GM23338 (cell line): Measurements from ENCODE around the gene CYP11A1. TPM values are rescaled to one million over a fixed set of nuclear protein-coding genes. Genes with fewer than 3 reads are reported as not detected.

Experiments used
- ATAC-seq: fragments of 200-7000 bp; cut with Tn5 transposase; 3 replicates; pipeline ENCODE4 v1.9.1; 2020
- DNase-seq: peaks from one replicate; pipeline ENCODE4 v3.0.0-alpha.2; 2015; ENCODE audit warnings: low spot score
- H2AFZ ChIP-seq: fragments of 200-600 bp; sonication (generic); 2 replicates; pipeline ENCODE4 v1.8.0; 2016; ENCODE audit warnings: antibody characterized with exemption, mild to moderate bottlenecking, moderate library complexity
- H3F3A ChIP-seq: fragments of 200-600 bp; sonication (generic); replicated peaks from 2 replicates; pipeline ENCODE4 v1.8.0; 2017; ENCODE audit warnings: antibody characterized with exemption, mixed run types, low read depth
- H3K27ac ChIP-seq: fragments of 200-600 bp; sonication (generic); 2 replicates; pipeline ENCODE4 v1.6.1; 2016; ENCODE audit warnings: low read depth
- H3K27me3 ChIP-seq: fragments of 200-600 bp; sonication (generic); 2 replicates; pipeline ENCODE4 v1.8.0; 2016; ENCODE audit warnings: mild to moderate bottlenecking, mixed run types, moderate library complexity; ENCODE audit not compliant: insufficient read depth
- H3K36me3 ChIP-seq: fragments of 200-600 bp; sonication (generic); 2 replicates; pipeline ENCODE4 v1.8.0; 2016; ENCODE audit warnings: mild to moderate bottlenecking; ENCODE audit not compliant: insufficient read depth
- H3K4me1 ChIP-seq: fragments of 200-600 bp; sonication (generic); 2 replicates; pipeline ENCODE4 v1.8.0; 2016; ENCODE audit warnings: mild to moderate bottlenecking, moderate library complexity; ENCODE audit not compliant: insufficient read depth
- H3K4me2 ChIP-seq: fragments of 200-600 bp; sonication (generic); 2 replicates; pipeline ENCODE4 v1.7.1; 2017; ENCODE audit warnings: mixed run types
- H3K4me3 ChIP-seq: fragments of 200-600 bp; sonication (generic); 2 replicates; pipeline ENCODE4 v1.6.1; 2016; ENCODE audit warnings: mixed run types
- H3K79me2 ChIP-seq: fragments of 200-600 bp; sonication (generic); replicated peaks from 2 replicates; pipeline ENCODE4 v1.8.0; 2017; ENCODE audit warnings: mild to moderate bottlenecking; ENCODE audit not compliant: insufficient read depth
- H3K9me2 ChIP-seq: fragments of 200-600 bp; sonication (generic); 2 replicates; pipeline ENCODE4 v1.8.0; 2017; ENCODE audit not compliant: insufficient read depth
- H4K20me1 ChIP-seq: fragments of 200-600 bp; sonication (generic); replicated peaks from 2 replicates; pipeline ENCODE4 v1.8.0; 2017; ENCODE audit warnings: mild to moderate bottlenecking; ENCODE audit not compliant: insufficient read depth
- H3K27ac Mint-ChIP-seq: 2 replicates; pipeline ENCODE4 v1.8.0; 2020; ENCODE audit warnings: inconsistent platforms, mild to moderate bottlenecking, moderate library complexity, mixed read lengths
- H3K27me3 Mint-ChIP-seq: 3 replicates; pipeline ENCODE4 v1.8.0; 2022; ENCODE audit warnings: low read depth, mild to moderate bottlenecking, moderate library complexity, mixed read lengths, inconsistent platforms; ENCODE audit not compliant: insufficient read depth, poor library complexity
- H3K36me3 Mint-ChIP-seq: 3 replicates; pipeline ENCODE4 v1.8.0; 2021; ENCODE audit warnings: low read depth, mild to moderate bottlenecking, inconsistent platforms, moderate library complexity, mixed read lengths
- H3K4me1 Mint-ChIP-seq: 3 replicates; pipeline ENCODE4 v1.8.0; 2020; ENCODE audit warnings: mild to moderate bottlenecking, inconsistent platforms, mixed read lengths
- H3K4me3 Mint-ChIP-seq: 3 replicates; pipeline ENCODE4 v1.8.0; 2021; ENCODE audit warnings: moderate library complexity, mild to moderate bottlenecking, inconsistent platforms, mixed read lengths
- H3K9me3 Mint-ChIP-seq: 3 replicates; pipeline ENCODE4 v1.8.0; 2020; ENCODE audit warnings: moderate library complexity, mild to moderate bottlenecking, inconsistent platforms, mixed read lengths
- CREB1 ChIP-seq: fragments of 250-450 bp; sonication (Bioruptor Pico); IDR thresholded peaks from 2 replicates; pipeline ENCODE4 v1.5.0; 2020; ENCODE audit warnings: low read depth, mild to moderate bottlenecking, moderate library complexity
- CTCF ChIP-seq, 2 experiments: fragments of 200-600 bp in 1 of 2; sonication (generic) in 1 of 2; conservative IDR thresholded peaks; 2 replicates each; pipeline versions ENCODE4 v1.5.1 to v1.6.1; 2016 to 2017; ENCODE audit warnings: antibody characterized with exemption in 2 of 2, low read depth in 2 of 2, mild to moderate bottlenecking in 2 of 2, moderate library complexity in 1 of 2
- JUNB ChIP-seq: IDR thresholded peaks from one replicate; pipeline ENCODE4 v1.6.1; 2016; ENCODE audit warnings: antibody characterized with exemption; ENCODE audit not compliant: unreplicated experiment
- POLR2AphosphoS5 ChIP-seq: IDR thresholded peaks from 2 replicates; pipeline ENCODE4 v1.6.1; 2016; ENCODE audit warnings: antibody characterized with exemption, low read depth
- REST ChIP-seq: IDR thresholded peaks from one replicate; pipeline ENCODE4 v1.6.1; 2018; ENCODE audit warnings: antibody characterized with exemption; ENCODE audit not compliant: unreplicated experiment
- ZNF114 ChIP-seq: fragments of 250-450 bp; sonication (Bioruptor Pico); IDR thresholded peaks from 2 replicates; pipeline ENCODE4 v1.5.0; 2020; ENCODE audit warnings: mild to moderate bottlenecking, moderate library complexity
- polyA plus RNA-seq: library from polyadenylated mRNA; unstranded; fragments of >200 nt; fragmentation: Nextera tagmentation; extraction: Ambion mirVana; gene quantifications from 2 replicates; pipeline ENCODE4 v1.2.1, GENCODE V29; 2016
- total RNA-seq: library from RNA; depleted of rRNA; stranded (reverse); fragments of >200 nt; shearing (Covaris generic); gene quantifications from 2 replicates; pipeline ENCODE4 v1.2.3, GENCODE V29; 2014

CYP11A1 gene
- total and polyA plus RNA-seq, 2 experiments from 2014 or later = 1.2 to 1.7 TPM

DNA sequence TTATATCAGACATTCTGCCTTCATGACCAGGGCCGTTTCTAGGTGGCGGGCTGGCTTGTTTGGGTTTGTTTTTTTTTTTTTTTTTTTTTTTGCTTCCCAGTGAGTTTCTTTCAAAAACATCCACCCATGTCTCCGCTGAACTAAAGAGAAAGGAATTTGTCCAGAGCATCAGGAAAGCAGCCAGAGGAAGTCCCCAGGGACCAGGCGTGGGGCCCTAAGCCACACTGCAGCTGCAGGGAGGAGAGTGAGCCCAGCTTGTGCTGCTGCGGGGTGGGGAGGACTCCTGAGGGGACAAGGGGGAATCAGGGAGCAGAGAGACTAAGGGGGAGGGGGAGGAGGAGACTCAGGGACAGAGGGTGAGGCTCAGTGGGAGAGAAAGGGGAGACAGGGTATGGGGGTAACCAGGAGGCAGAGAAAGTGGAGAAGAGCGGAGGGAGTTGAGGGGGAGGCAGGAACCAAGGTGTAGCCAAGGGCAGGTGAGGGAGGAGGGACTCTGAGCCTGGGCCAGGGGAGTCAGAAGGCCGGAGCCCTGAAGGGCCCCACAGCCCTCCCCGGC is 49.5 kb downstream of the CYP11A1 start:
- Histone ChIP-seq H3K27me3 (no peaks in the 10 kb centered on the region), H3K9me2 (no peaks in the 10 kb centered on the region), H3K79me2 (no peaks in the 10 kb centered on the region), H2AFZ (peak overlapping the region; percentile 23), H3K4me1 (peaks cover 37% of the 10 kb centered on the region), H3K4me2 (no peak overlapping the region), H3K27ac (no peak overlapping the region), H3F3A (no peaks in the 10 kb centered on the region), H3K4me3 (no peak overlapping the region), H3K36me3 (no peaks in the 10 kb centered on the region), H4K20me1 (no peaks in the 10 kb centered on the region)
- ATAC-seq (no peak; the same call in 2 of the 3 replicates), DNase-seq (no peak)
- peak overlapping the region; percentile 11; the same call in 1 of the 2 replicates for H3K27ac Mint-ChIP-seq
- TF ChIP-seq POLR2AphosphoS5 = no peak
- H3K9me3 Mint-ChIP-seq = no peaks in the 10 kb centered on the region; the same call in 2 of the 3 replicates
- no peaks in the 10 kb centered on the region; the same call in 2 of the 3 replicates for H3K36me3 Mint-ChIP-seq
- H3K4me3 Mint-ChIP-seq = no peak overlapping the region
- peaks cover 43% of the 10 kb centered on the region for H3K4me1 Mint-ChIP-seq
- peaks cover 21% of the 10 kb centered on the region for H3K27me3 Mint-ChIP-seq

GRCh38 chr15:74316141-74316540 is 51.3 kb downstream of the CYP11A1 start:
- no peak overlapping the region for H3K4me3 Mint-ChIP-seq
- H3K9me3 Mint-ChIP-seq = no peaks in the 10 kb centered on the region; the same call in 2 of the 3 replicates
- H3F3A ChIP-seq = no peaks in the 10 kb centered on the region
- no peaks in the 10 kb centered on the region for H3K27me3 ChIP-seq
- H3K9me2 ChIP-seq = no peaks in the 10 kb centered on the region
- H3K4me2 ChIP-seq = no peak overlapping the region
- no peak for TF ChIP-seq CREB1 (CRISPR knock-in tag)
- no peaks in the 10 kb centered on the region for H3K36me3 Mint-ChIP-seq
- H3K27ac Mint-ChIP-seq = no peak overlapping the region
- no peak overlapping the region for H3K27ac ChIP-seq
- H2AFZ ChIP-seq = no peak overlapping the region
- H3K4me3 ChIP-seq = no peak overlapping the region
- no peaks in the 10 kb centered on the region for H4K20me1 ChIP-seq
- H3K27me3 Mint-ChIP-seq = peaks cover 25% of the 10 kb centered on the region
- peaks cover 59% of the 10 kb centered on the region for H3K4me1 Mint-ChIP-seq
- ATAC-seq (no peak), DNase-seq (no peak)
- H3K36me3 ChIP-seq = no peaks in the 10 kb centered on the region
- H3K4me1 ChIP-seq = peaks cover 37% of the 10 kb centered on the region
- H3K79me2 ChIP-seq = no peaks in the 10 kb centered on the region

DNA sequence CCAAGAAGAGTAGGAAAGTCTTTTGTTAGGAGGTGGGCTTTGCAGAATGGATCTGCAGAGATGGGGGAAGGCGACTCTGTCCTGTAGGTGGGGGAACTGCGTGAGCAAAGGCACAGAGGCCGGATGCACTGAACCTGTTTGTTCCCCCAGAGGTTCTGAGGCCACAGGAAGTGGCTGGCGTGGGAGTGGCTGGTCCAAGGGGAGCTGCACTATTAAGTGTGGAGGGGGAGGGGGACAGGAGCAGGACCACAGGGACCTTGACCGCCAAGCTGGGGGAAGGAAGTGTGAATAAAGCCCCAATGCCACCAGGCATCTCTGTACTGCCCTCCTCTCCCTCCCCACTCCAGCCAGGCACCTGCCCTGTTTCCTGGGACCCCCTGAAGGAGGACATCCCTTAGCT is 51.8 kb downstream of the CYP11A1 start:
- no peak overlapping the region for H3K4me3 ChIP-seq
- no peaks in the 10 kb centered on the region for H4K20me1 ChIP-seq
- no peaks in the 10 kb centered on the region for H3K36me3 ChIP-seq
- H2AFZ ChIP-seq = peak overlapping the region; percentile 63; the same call in 1 of the 2 replicates
- H3K4me1 Mint-ChIP-seq = peaks cover 59% of the 10 kb centered on the region
- H3F3A ChIP-seq = no peaks in the 10 kb centered on the region
- H3K9me3 Mint-ChIP-seq = no peaks in the 10 kb centered on the region; the same call in 2 of the 3 replicates
- no peaks in the 10 kb centered on the region for H3K36me3 Mint-ChIP-seq
- H3K4me3 Mint-ChIP-seq = no peak overlapping the region; the same call in 2 of the 3 replicates
- H3K27ac ChIP-seq = no peak overlapping the region
- no peaks in the 10 kb centered on the region for H3K9me2 ChIP-seq
- H3K4me2 ChIP-seq = 0 out of 2 replicates have a peak overlapping the region, but pooled peaks have one; percentile 48
- H3K27me3 Mint-ChIP-seq = peaks cover 25% of the 10 kb centered on the region
- H3K79me2 ChIP-seq = no peaks in the 10 kb centered on the region
- H3K4me1 ChIP-seq = peaks cover 37% of the 10 kb centered on the region
- H3K27ac Mint-ChIP-seq = 0 out of 2 replicates have a peak overlapping the region, but pooled peaks have one; percentile 4
- ATAC-seq = no peak
- DNase-seq = no peak
- H3K27me3 ChIP-seq = no peaks in the 10 kb centered on the region
- TF ChIP-seq ZNF114 (CRISPR knock-in tag) = no peak
- no peak for TF ChIP-seq CTCF (conservative IDR thresholded peaks at IDR 0.05; ENCODE audit: low read depth in 2 of 2)
- no peak for TF ChIP-seq JUNB
- no peak for TF ChIP-seq REST
